DLD1 (cell line): ENCODE data around the gene NEK8.
"Not testable (repeated sequence)": the region's sequence is repeated elsewhere in the genome, so short reads cannot be mapped to it uniquely, and the experiment has no call there.

Experiments
- in situ Hi-C: cut with HindIII; loops from 2 replicates; pipeline ENCODE4 v1.10.0; 2017; ENCODE audit warnings: low sequenced_read_pairs

The NEK8 gene

DNA sequence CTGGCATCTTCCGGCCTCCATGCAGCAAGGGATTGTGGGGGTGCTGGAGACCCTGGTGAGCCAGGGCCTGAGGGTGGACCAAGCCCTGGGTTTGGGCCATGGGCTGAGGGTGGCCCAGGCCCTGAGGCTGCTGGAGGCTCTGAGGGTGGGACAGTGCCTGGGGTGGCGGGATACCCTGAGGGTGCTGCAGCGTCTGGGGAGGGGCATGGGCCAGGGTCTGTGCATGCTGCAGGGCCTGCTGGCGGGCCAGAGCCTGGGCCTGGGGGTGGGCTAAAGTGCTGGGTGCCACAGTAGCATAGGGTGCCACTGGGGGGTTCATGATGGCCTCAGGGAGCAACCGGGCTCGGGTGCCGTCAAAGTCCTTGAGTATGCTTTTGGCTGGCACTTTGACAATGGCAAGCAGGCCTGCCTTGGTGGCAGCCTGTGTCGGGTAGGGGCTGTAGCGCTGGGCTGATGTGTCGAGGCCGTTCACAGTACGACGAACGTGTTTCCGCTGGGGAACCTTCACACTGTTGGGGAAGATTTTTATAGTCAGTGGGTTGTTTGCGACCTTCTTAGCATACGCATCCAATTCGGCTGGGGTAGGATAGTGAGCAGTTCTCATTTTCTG is 30.8 kb downstream of the NEK8 start:
- in situ Hi-C loops = no loop called here

DNA sequence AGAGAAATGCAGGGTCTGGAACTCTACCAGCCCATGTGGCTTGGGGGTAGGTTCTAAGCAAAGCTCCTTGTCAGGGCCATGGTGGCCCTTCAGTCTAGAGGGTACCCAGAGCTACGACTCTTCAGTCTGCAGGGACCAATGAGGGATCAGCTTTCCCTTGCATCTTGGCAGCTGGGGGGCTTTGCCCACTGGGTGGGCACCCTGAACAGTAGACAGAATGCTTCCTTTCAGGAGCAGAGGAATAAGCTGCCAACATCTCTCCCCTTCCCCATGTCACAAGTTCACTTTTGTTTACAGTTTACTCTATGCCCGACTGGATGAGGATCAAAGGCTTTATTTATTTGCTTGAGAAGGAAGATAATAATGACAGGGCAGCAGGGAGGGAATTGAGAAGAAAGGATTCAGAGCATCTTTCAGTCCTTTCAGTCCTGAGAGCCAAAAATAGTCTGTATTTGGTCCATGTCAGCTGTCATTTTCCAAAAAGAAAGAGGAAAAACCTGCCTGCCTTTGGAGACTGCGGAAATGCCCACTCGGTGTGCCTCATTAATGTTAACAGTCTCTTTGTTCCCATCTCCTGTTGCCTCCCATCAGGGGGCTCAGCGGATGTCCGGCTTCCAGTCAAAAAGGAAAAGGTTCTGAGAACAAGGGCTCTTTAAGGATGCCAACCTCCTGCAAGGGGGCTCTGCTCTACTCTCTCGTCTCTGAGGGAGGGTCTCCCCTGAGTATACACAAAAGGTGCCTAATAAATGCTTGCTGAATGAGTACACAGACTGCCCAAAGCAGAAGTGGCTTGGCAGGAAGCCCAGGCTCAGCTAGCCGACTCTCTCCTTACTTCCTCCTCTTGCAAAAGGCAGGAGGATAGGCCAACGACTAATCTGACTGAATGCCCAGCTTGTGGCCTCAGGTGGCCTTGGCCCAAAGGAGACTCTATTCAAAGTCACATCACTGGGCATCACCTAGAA is 32.3 kb downstream of the NEK8 start:
- in situ Hi-C loops = no loop called here

DNA sequence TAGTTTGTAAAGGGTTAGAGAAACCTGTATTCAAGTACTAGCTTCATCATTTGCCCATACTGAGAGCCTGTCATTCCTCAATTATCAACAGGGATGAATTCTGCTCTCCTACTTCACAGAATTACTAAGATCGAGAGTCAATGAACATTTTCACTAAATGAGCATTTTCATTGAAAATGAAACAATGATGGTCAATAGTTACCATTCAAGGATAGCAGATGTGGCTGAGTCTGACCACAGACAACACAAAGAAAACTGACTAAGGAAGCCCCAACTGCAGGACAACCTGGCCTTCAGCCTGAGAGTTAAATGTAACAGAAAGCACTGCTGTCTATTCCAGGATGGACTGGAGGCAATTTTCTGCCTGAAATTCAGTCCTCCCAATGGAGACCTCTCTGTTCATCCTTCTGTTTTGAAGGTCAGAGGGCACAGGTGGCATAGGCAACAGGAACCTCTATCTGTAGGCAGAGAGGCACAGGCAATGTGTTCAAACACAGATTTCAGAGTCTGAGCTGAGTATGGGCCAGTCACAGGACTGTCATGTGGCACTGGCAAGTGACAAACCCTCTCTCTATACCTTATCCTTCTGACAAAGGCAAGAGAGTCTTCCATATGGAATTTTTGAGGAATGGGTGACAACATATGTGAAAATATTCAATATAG is 34.7 kb downstream of the NEK8 start:
- in situ Hi-C loops = no loop called here

DNA sequence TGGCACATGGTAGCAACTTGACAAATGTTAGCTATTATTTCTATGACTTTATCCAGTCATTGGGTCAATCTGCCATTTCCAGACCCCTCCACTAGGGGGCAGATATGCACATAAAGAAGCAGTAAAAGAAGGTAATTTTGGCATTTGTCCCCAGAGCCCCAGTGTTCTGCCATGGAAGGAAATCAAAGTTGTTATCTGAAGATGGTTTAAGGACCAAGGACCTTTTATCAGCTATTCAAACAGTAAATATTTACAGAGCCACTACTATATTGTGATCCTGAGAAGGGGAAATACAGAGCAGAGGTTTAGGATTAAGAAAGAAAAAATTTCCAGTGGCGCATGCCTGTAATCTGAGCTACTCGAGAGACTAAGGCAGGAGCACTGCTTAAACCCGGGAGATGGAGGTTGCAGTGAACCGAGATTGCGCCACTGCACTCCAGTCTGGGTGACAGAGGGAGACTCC is 35.2 kb downstream of the NEK8 start:
- in situ Hi-C loops = no loop called here

DNA sequence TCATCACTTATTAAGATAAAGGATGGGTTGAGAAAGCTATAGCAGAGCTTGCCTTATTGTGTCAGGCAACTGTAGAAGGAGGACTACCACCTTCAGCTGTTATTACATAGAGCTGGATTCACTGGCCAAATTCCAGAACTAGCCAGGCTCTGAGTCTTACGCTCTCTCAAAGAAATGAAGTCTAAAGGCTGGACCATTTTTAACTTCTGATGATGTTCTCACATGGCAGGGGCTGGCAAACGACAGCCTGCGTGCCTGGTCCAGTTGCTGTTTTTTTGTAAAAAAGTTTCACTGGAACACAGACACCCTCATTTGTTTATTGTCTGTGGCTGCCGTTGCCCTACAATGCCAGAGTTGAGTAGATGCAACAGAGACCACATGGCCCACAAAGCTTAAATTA is 36.5 kb downstream of the NEK8 start:
- in situ Hi-C loops = no loop called here

DNA sequence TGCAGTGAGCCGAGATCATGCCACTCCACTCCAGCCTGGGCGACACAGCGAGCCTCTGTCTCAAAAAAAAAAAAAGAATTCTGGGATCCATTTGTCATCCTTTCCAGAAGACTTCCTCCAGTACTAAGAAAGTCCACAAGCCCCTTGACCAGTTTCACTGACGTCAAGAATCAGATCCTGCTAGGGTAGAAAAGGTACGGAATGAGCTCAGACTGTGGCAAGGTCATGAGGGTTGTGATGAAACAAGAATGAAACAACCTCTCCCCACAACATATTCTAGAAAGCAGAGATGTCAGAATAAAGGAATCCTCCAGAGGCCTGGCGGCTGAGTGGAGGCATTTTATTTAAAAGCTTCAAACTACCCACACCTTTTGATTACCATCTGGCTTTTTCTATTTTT is 45.1 kb downstream of the NEK8 start:
- in situ Hi-C loops = no loop called here

DNA sequence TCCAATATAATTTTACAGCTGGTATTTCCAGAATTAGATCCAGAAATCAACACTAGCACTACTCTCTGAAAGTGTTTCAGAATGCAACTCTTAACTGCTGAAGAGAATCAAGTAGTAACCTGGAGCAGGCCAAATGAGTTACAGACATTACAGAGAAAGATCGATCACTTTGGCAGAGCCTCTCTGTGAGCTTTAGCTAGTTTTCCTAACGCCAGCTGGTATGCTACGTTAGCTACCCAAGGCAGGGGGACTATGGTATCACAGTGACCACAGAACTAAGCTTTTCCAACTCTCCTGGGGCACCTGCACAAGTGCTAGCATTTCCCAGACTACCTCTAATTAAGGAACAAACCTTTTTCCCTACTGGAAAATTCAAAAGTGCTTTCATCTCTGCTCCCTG is 45.6 kb downstream of the NEK8 start:
- in situ Hi-C loops = no loop called here

DNA sequence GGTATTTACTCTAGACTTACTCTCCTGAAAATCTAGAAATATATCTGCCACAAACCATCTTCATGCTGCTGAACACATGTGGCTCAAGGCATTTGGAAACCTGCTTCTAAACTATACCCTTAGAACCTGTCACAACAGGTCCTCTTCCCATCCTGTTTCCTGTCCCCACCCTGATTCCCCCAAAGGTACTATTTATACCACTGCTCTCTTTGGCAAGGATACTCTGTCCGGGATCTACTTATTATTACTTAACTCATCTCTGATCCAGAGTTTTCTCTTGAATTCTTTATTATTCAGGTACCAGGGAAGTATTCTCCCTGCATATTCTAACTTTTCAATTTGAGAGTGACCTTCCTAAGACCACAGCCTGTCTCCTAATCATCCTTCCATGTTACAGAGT is 48.6 kb downstream of the NEK8 start:
- in situ Hi-C loops = no loop called here

DNA sequence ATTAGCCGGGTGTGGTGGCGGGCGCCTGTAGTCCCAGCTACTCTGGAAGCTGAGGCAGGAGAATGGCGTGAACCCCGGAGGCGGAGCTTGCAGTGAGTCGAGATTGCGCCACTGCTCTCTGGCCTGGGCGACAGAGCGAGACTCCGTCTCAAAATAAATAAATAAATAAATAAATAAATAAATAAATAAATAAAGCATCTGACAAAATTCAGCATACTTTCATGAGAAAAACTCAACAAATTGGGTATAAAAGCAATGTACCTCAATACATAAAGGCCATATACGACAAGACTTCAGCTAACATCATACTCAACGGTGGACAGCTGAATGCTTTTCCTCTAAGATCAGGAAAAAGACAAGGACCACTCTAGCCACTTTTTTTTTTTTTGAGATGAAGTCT is 51.0 kb downstream of the NEK8 start:
- in situ Hi-C loops = not testable (repeated sequence)

DNA sequence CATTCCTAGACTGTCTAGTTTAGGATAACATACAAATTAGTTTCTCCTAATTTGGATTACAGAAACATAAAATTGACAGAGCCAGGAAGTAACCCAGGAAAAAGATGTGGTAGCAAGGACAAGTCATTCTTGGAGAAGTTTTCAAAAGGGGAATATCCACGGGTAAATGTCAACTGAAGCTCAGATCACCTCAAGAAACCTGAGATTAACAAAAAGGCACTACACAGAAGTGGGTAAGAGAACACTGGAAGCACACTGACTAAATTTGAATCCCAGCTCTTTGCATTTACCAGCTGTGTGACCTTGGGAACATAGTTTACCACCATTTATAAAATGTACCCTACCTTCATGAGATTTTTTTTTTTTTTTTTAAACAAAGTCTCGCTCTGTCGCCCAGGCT is 54.6 kb downstream of the NEK8 start:
- in situ Hi-C loops = no loop called here

DNA sequence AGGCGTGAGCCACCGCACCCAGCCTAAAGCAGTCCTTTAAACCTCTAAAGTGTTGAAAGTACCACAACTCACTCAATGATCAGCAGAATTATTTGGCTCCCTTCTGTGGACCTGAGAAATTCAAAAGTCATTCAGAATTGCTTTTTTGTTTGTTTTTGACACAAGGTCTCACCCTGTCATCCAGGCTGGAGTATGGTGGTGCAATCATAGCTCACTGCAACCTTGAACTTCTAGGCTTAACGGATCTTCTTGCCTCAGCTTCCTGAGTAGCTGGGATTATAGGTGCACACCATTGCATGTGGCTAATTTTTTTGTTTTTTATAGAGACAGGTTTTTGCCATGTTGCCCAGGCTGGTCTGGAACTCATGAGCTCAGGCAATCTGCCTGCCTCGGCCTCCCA is 59.5 kb downstream of the NEK8 start:
- in situ Hi-C loops = no loop called here
